Measurements from ENCODE around the gene NFKBIZ. TPM values are rescaled to one million over a fixed set of nuclear protein-coding genes. Genes with fewer than 3 reads are reported as not detected.

Gene NFKBIZ
- total RNA-seq, 1 donor from 2014 or later: 122 TPM

DNA sequence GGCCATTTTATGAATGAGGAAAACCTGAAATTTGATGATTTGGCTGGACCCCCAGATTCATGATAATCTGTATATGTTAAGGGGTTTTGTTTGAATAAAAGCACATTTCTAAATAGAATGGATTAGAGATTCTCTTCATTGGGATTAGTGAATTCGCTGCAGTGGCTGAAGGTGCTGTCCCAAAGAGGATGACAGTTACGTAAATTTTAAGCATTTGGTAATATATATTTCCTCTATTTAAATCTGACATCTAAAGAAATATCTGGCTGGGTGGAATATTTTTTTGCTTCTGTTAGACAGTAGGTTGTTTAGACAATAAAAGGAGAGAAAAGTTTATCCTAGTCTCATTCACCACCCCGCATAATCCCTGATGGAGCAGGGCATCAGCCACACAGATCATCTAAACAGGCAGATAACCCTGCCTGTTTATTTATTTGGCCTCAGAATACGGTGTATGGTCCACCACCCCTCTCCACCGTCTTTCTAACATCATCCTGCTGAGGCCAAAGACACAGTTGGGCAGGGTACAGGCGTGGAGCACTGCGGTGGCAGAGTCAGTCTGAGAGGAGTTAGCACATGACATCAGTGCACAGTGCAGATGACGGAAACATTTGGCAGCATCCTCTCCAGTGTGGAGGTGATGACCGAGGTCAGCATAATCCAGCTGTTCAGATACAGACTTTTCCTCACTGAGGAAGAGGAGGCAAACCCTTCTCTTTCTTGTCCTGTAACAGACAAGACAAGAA lies 20.4 kb upstream of the NFKBIZ start:
- H3K27ac Mint-ChIP-seq: peak overlapping the region; percentile 98
- H3K4me1 Mint-ChIP-seq (ENCODE audit: low read depth): peaks cover 69% of the 10 kb centered on the region
- intact Hi-C loops (cut with micrococcal nuclease): loop anchor here (5.0 kb wide), 1 partner anchor 33 kb away; no protein-coding TSS in a partner anchor
- H3K27me3 Mint-ChIP-seq (ENCODE audit: low read depth): no peaks in the 10 kb centered on the region
- peaks cover 69% of the 10 kb centered on the region for H3K36me3 Mint-ChIP-seq (ENCODE audit: low read depth)
- peak; percentile 31 for DNase-seq (ENCODE audit: low spot score)
- peak overlapping the region; percentile 93 for H3K4me3 Mint-ChIP-seq (ENCODE audit: low read depth)
- no peaks in the 10 kb centered on the region for H3K9me3 Mint-ChIP-seq

DNA sequence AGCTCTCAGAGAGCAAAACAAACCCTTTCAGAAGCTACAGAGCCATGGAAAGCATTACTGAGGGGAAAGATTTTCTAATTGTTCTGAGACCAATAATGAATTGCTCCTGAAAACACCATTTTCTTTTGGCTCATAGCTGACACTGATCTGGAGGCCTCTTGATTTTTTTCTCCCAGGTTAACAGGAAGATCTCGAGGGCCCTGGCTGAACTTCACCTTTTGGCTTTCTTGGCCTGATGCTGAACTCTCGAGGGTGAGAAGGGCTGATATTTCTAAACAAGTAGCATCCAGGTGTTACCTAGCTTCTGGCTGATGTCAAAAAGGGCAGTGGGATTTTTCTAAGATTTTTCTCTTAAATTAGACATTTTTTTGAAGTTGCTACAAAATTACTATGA lies 19.9 kb upstream of the NFKBIZ start:
- intact Hi-C loops (cut with micrococcal nuclease): loop anchor here (5.0 kb wide), 1 partner anchor 33 kb away; no protein-coding TSS in a partner anchor
- no peak for DNase-seq (ENCODE audit: low spot score)
- Mint-ChIP-seq H3K27me3 (ENCODE audit: low read depth) (no peaks in the 10 kb centered on the region), H3K9me3 (no peaks in the 10 kb centered on the region), H3K4me1 (ENCODE audit: low read depth) (peaks cover 73% of the 10 kb centered on the region), H3K36me3 (ENCODE audit: low read depth) (peaks cover 71% of the 10 kb centered on the region), H3K27ac (peak overlapping the region; percentile 98), H3K4me3 (ENCODE audit: low read depth) (peak overlapping the region; percentile 93)

DNA sequence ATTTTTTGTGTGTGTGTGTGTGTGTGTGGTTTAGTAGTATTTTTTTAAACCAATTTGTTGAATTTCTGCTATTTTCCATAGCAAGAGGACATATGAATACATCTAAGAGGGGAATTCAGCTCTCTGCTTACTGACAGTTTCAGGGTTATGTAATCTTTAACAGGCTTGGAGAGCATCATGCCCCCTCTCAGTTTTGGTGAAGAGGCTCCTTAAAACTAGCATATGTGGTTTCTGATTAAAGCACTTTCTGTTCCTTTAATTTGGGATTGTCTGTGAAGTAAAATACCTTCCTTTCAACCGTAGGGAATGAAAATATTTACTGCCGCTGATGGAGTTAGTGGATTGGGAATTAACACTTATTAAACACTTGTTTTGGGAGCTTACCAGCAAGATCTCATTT lies 19.4 kb upstream of the NFKBIZ start:
- peak overlapping the region; percentile 98 for H3K27ac Mint-ChIP-seq
- peak overlapping the region; percentile 93 for H3K4me3 Mint-ChIP-seq (ENCODE audit: low read depth)
- intact Hi-C loops (cut with micrococcal nuclease): loop anchor here (5.0 kb wide), 1 partner anchor 32 kb away; no protein-coding TSS in a partner anchor
- H3K36me3 Mint-ChIP-seq (ENCODE audit: low read depth): peaks cover 73% of the 10 kb centered on the region
- peaks cover 74% of the 10 kb centered on the region for H3K4me1 Mint-ChIP-seq (ENCODE audit: low read depth)
- no peaks in the 10 kb centered on the region for H3K9me3 Mint-ChIP-seq
- no peaks in the 10 kb centered on the region for H3K27me3 Mint-ChIP-seq (ENCODE audit: low read depth)
- DNase-seq (ENCODE audit: low spot score): no peak

DNA sequence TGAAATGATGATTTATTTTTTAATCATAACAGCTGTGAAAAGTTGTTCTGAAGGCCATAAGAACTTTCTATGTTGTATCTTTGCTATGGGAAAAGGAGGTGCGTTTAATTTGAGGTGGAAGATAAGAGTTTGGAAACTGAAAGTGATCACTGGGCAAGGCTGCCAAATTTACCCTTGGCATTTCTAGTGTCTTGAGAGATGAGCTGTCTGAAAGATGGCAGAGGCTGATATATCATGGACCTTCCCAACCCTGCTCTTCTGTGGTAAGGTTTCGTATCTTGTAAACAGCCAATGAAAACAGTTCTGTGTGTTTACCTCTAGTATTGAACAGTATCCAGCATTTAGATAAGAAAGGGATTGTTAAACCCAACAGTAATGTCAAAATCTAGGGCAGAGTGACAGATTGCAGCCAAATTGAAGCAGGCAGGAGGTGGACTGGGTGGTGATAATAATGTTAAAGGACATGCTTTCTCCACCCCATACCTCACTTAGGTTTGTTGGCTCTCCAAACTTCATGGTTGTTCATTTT lies 15.8 kb upstream of the NFKBIZ start:
- peaks cover 76% of the 10 kb centered on the region for H3K4me1 Mint-ChIP-seq (ENCODE audit: low read depth)
- DNase-seq (ENCODE audit: low spot score): no peak
- peak overlapping the region; percentile 41 for H3K4me3 Mint-ChIP-seq (ENCODE audit: low read depth)
- no peaks in the 10 kb centered on the region for H3K27me3 Mint-ChIP-seq (ENCODE audit: low read depth)
- intact Hi-C loops (cut with micrococcal nuclease): no loop called here
- H3K9me3 Mint-ChIP-seq: no peaks in the 10 kb centered on the region
- peaks cover 83% of the 10 kb centered on the region for H3K36me3 Mint-ChIP-seq (ENCODE audit: low read depth)
- H3K27ac Mint-ChIP-seq: peak overlapping the region; percentile 60

DNA sequence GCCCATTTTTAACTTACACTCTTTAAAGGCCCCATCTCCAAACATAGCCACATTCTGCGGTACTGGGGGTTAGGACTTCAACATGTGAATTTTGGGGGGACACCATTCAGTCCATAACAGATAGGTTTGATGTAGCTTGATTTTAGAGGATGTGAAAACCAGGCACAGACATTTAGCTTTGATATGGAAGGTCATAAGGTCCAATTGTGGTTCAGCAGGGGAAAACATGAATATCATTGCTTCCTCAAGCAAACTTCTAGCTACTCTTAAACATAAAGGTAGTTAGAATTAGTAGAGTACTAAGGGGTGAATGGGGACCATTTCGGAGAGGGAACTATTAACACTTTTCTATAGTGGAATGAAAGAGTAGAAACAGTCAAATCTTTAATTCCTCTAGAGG lies 13.6 kb upstream of the NFKBIZ start:
- H3K36me3 Mint-ChIP-seq (ENCODE audit: low read depth): peaks cover 75% of the 10 kb centered on the region
- no peak overlapping the region for H3K4me3 Mint-ChIP-seq (ENCODE audit: low read depth)
- no peaks in the 10 kb centered on the region for H3K27me3 Mint-ChIP-seq (ENCODE audit: low read depth)
- no peak overlapping the region for H3K27ac Mint-ChIP-seq
- intact Hi-C loops (cut with micrococcal nuclease): loop anchor here (1.0 kb wide), 1 partner anchor 13 kb away; no protein-coding TSS in a partner anchor
- no peaks in the 10 kb centered on the region for H3K9me3 Mint-ChIP-seq
- H3K4me1 Mint-ChIP-seq (ENCODE audit: low read depth): peaks cover 63% of the 10 kb centered on the region
- no peak for DNase-seq (ENCODE audit: low spot score)

DNA sequence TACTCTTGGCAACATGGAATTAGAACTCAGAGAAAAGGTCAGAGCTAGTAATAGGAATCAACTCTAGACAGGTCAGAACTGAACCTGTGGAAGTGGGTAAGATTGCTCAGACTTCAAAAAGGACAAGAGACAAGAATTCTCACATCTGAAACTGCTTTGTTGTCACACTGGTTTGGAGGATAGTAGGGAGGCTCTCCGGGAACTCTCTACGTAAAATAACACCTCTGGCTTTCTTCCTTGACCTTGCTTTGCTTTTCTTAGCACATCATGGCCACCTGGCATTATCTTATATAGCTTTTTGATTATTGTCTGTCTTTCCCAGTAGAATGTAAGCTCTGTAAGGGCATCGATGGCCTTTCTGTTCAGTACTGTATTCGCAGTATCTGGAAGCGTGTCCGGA lies 13.2 kb upstream of the NFKBIZ start:
- Mint-ChIP-seq H3K27ac (no peak overlapping the region), H3K9me3 (no peaks in the 10 kb centered on the region), H3K27me3 (ENCODE audit: low read depth) (no peaks in the 10 kb centered on the region), H3K36me3 (ENCODE audit: low read depth) (peaks cover 75% of the 10 kb centered on the region), H3K4me3 (ENCODE audit: low read depth) (no peak overlapping the region), H3K4me1 (ENCODE audit: low read depth) (peaks cover 63% of the 10 kb centered on the region)
- intact Hi-C loops (cut with micrococcal nuclease): loop anchor here (1.0 kb wide), 1 partner anchor 12 kb away; no protein-coding TSS in a partner anchor
- no peak for DNase-seq (ENCODE audit: low spot score)

DNA sequence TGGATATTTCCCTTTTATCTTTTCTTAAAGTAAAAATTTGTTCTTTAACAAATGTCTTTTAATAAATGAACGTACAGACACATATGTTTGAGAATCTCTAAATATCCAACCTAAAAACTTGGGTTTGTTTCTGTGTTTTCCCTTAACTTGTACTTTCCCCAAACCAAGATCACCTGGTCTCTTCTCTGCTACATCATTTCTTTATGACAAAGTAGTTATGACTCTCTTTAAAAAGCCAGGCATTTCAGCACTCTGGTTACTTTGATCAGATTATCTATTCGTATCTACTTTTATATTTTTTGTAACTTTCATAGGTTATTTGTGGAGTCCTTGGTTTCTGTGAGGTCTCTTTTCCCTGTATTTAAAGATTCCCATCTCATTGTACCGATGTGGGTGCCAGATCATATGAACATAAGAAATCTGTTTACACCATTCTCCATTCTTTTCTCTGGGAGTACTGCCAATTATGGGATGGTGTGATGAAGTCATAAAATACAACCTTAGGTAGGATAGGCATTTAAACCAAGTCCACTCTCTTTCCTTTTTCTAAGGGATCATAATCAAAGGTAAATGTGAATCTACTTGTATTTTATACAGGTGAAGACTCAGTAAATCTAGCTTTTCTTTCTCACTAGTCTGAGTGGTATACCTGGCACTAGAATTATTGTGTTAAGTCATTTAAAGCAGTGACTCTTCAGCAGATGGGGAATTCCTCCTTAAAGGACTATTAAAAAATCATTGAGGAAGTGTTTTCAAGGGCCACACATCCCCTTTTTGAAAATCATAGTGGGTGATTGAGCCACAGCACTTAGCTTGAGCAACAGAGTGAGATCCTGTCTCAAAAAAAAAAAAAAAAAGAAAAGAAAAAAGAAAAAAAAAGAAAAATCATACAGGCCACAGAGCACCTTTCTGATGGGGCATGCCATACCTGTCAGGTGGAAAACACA lies 12.4 kb upstream of the NFKBIZ start:
- Mint-ChIP-seq H3K27ac (no peak overlapping the region), H3K36me3 (ENCODE audit: low read depth) (peaks cover 74% of the 10 kb centered on the region), H3K4me1 (ENCODE audit: low read depth) (peaks cover 58% of the 10 kb centered on the region), H3K9me3 (no peaks in the 10 kb centered on the region), H3K4me3 (ENCODE audit: low read depth) (no peak overlapping the region), H3K27me3 (ENCODE audit: low read depth) (no peaks in the 10 kb centered on the region)
- DNase-seq (ENCODE audit: low spot score): no peak
- intact Hi-C loops (cut with micrococcal nuclease): loop anchor here (1.0 kb wide), 1 partner anchor 11 kb away; no protein-coding TSS in a partner anchor

DNA sequence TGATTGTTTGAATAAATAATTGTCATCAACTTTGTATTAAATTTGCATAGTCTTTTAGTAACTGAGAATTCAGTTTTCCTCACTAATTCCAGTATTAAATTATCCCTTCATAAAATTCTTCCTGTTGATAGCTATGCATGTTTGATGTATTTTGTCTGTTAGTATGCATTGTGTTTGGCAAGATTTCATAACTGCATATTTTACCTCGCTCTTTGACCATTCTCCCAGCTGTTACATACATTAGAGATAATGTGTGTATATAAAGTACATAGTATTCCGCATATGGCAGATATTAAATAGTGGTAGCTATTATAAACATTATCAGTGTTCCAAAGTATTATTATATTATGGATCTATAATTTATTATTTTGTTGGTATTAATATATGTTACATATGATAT lies 10.6 kb upstream of the NFKBIZ start:
- H3K4me1 Mint-ChIP-seq (ENCODE audit: low read depth): peaks cover 44% of the 10 kb centered on the region
- no peak overlapping the region for H3K27ac Mint-ChIP-seq
- DNase-seq (ENCODE audit: low spot score): no peak
- no peak overlapping the region for H3K4me3 Mint-ChIP-seq (ENCODE audit: low read depth)
- intact Hi-C loops (cut with micrococcal nuclease): no loop called here
- H3K9me3 Mint-ChIP-seq: no peaks in the 10 kb centered on the region
- H3K27me3 Mint-ChIP-seq (ENCODE audit: low read depth): no peaks in the 10 kb centered on the region
- peaks cover 69% of the 10 kb centered on the region for H3K36me3 Mint-ChIP-seq (ENCODE audit: low read depth)

DNA sequence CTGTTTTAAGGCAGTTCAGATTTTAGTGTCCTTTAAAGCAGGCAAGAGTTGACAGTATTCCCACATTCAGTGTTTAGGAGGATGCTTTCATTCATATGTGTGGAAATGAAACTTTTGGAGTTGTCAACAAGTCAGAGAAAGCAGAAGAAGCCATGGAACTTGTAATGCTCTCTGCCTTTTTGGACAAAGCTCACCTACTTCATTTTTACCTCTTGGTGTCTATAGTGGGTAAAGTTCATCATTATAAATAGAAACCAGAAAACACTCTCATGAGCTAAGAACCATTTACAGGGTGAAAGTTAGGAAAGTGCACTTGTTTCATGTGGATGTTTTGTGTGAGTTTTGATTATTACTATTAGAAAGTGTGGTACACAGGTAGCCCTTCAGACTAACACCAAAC lies 9.2 kb upstream of the NFKBIZ start:
- Mint-ChIP-seq H3K36me3 (ENCODE audit: low read depth) (peaks cover 63% of the 10 kb centered on the region), H3K9me3 (no peaks in the 10 kb centered on the region), H3K4me1 (ENCODE audit: low read depth) (peaks cover 36% of the 10 kb centered on the region), H3K4me3 (ENCODE audit: low read depth) (no peak overlapping the region), H3K27me3 (ENCODE audit: low read depth) (no peaks in the 10 kb centered on the region), H3K27ac (no peak overlapping the region)
- intact Hi-C loops (cut with micrococcal nuclease): no loop called here
- no peak for DNase-seq (ENCODE audit: low spot score)

DNA sequence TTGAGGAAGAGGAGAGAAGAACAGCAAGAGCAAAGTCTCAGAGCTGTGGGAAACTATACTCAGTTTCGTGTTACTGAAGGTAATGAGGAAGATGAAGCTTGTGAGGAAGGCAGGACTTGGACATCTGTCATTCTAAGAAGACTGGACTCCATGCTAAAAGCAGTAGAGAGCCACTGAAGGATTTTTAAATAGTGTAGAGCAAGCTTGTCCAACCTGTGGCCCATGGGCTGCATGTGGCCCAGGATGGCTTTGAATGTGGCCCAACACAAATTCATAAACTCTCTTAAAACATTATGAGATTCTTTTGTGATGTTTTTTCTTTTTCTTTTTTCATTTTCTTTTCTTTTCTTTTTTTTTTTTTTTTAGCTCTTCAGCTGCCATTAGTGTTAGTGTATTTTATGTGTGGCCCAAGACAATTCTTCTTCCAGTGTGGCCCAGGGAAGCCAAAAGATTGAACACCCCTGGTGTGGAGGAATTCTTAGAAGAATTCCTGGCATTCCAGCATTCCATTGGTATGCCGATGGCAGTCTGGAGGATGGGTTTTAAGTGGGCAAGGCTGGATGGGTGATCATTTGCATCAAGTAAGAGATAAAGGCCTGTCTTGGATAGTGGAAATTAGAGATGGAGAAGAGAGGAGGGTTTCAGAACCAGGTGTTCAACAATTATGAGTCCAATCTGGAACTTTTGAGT lies 6.9 kb upstream of the NFKBIZ start:
- no peak overlapping the region for H3K4me3 Mint-ChIP-seq (ENCODE audit: low read depth)
- intact Hi-C loops (cut with micrococcal nuclease): no loop called here
- no peak for DNase-seq (ENCODE audit: low spot score)
- H3K4me1 Mint-ChIP-seq (ENCODE audit: low read depth): peaks cover 20% of the 10 kb centered on the region
- no peaks in the 10 kb centered on the region for H3K27me3 Mint-ChIP-seq (ENCODE audit: low read depth)
- no peak overlapping the region for H3K27ac Mint-ChIP-seq
- no peaks in the 10 kb centered on the region for H3K9me3 Mint-ChIP-seq
- peaks cover 60% of the 10 kb centered on the region for H3K36me3 Mint-ChIP-seq (ENCODE audit: low read depth)

DNA sequence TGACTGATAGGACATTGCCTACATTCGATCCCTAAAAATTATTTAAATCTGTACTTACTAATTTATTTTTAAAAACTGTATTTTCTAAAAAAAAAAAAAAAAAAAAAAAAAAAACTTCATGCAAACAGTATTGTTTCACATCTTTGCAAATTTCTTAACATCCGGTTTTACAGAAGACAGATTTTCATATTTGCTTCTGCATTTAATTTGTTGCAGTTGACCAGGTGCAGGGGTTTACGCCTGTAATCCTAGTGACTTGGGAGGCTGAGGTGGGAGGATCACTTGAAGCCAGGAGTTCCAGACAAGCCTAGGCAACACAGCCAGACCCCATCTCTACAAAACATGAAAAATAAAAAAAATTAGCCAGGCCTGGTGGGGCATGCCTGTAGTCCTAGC lies 6.4 kb upstream of the NFKBIZ start:
- no peak overlapping the region for H3K4me3 Mint-ChIP-seq (ENCODE audit: low read depth)
- no peaks in the 10 kb centered on the region for H3K27me3 Mint-ChIP-seq (ENCODE audit: low read depth)
- H3K27ac Mint-ChIP-seq: no peak overlapping the region
- peaks cover 20% of the 10 kb centered on the region for H3K4me1 Mint-ChIP-seq (ENCODE audit: low read depth)
- DNase-seq (ENCODE audit: low spot score): no peak
- peaks cover 57% of the 10 kb centered on the region for H3K36me3 Mint-ChIP-seq (ENCODE audit: low read depth)
- intact Hi-C loops (cut with micrococcal nuclease): no loop called here
- no peaks in the 10 kb centered on the region for H3K9me3 Mint-ChIP-seq

DNA sequence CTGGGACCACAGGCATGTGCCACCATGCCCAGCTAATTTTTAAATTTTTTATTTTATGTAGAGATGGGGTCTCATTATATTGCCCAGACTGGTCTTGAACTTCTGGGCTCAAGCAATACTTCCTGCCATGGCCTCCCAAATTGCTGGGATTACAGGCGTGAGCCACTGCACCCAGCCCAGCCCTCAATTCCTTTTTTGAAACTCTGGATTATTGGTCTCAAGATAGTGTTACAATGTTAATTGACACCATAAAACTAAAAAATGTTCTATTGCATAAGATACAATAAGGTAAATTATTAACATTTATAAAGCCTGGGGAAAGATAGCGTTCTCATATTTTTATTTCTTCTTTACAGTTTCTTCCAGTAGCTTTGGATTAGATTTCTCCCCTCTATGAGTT lies 3.9 kb upstream of the NFKBIZ start:
- intact Hi-C loops (cut with micrococcal nuclease): no loop called here
- DNase-seq (ENCODE audit: low spot score): no peak
- Mint-ChIP-seq H3K27ac (no peak overlapping the region), H3K9me3 (no peaks in the 10 kb centered on the region), H3K4me1 (ENCODE audit: low read depth) (peaks cover 23% of the 10 kb centered on the region), H3K36me3 (ENCODE audit: low read depth) (peaks cover 53% of the 10 kb centered on the region), H3K4me3 (ENCODE audit: low read depth) (no peak overlapping the region), H3K27me3 (ENCODE audit: low read depth) (no peaks in the 10 kb centered on the region)
